ENCODE results near the gene DSTN.
"Not testable (repeated sequence)": the region's sequence is repeated elsewhere in the genome, so short reads cannot be mapped to it uniquely, and the experiment has no call there.

Gene DSTN

GRCh38 chr20:17657079-17657825, 87.4 kb downstream of the DSTN start:
- no peak for DNase-seq (ENCODE audit: low read depth in 1 of 2, low spot score in 1 of 2)
- H3K27ac ChIP-seq (replicated peaks), result no peak overlapping the region
- H3K27me3 ChIP-seq (ENCODE audit: insufficient read depth, poor library complexity, severe bottlenecking), result no peaks in the 10 kb centered on the region
- TF ChIP-seq SPI1 (IDR thresholded peaks at IDR 0.05; ENCODE audit: borderline replicate concordance, low read depth), result no peak
- no peak for TF ChIP-seq REST (IDR thresholded peaks at IDR 0.05; ENCODE audit: insufficient replicate concordance, low read depth)
- no peak for TF ChIP-seq POLR2AphosphoS5 (IDR thresholded peaks at IDR 0.05; ENCODE audit: low read depth)
- TF ChIP-seq CTCF (IDR thresholded peaks at IDR 0.05; ENCODE audit: insufficient read depth, low read length), result no peak
- TF ChIP-seq GABPA (IDR thresholded peaks at IDR 0.05; ENCODE audit: low read depth), result no peak
- H3K4me3 ChIP-seq (replicated peaks; ENCODE audit: insufficient read depth, low read length), result no peak overlapping the region

GRCh38 chr20:17657898-17658647, 88.2 kb downstream of the DSTN start:
- Histone ChIP-seq H3K27me3 (ENCODE audit: insufficient read depth, poor library complexity, severe bottlenecking) (no peaks in the 10 kb centered on the region), H3K4me3 (replicated peaks; ENCODE audit: insufficient read depth, low read length) (no peak overlapping the region), H3K27ac (replicated peaks) (no peak overlapping the region)
- TF ChIP-seq GABPA (IDR thresholded peaks at IDR 0.05; ENCODE audit: low read depth) (no peak), REST (IDR thresholded peaks at IDR 0.05; ENCODE audit: insufficient replicate concordance, low read depth) (no peak), SPI1 (IDR thresholded peaks at IDR 0.05; ENCODE audit: borderline replicate concordance, low read depth) (no peak), POLR2AphosphoS5 (IDR thresholded peaks at IDR 0.05; ENCODE audit: low read depth) (no peak), CTCF (IDR thresholded peaks at IDR 0.05; ENCODE audit: insufficient read depth, low read length) (no peak)
- DNase-seq (ENCODE audit: low read depth in 1 of 2, low spot score in 1 of 2), result no peak

- TF ChIP-seq REST (IDR thresholded peaks at IDR 0.05; ENCODE audit: insufficient replicate concordance, low read depth) (no peak), SPI1 (IDR thresholded peaks at IDR 0.05; ENCODE audit: borderline replicate concordance, low read depth) (no peak)
- H3K4me3 ChIP-seq (replicated peaks; ENCODE audit: insufficient read depth, low read length), result no peak overlapping the region
- no peak overlapping the region for H3K27ac ChIP-seq (replicated peaks)
- no peak for DNase-seq (ENCODE audit: low read depth in 1 of 2, low spot score in 1 of 2)
- H3K27me3 ChIP-seq (ENCODE audit: insufficient read depth, poor library complexity, severe bottlenecking), result no peaks in the 10 kb centered on the region
These were observed 88.7 kb downstream of the DSTN start for GRCh38 chr20:17658648-17658993.

- H3K27me3 ChIP-seq (ENCODE audit: insufficient read depth, poor library complexity, severe bottlenecking); H3K27ac ChIP-seq (replicated peaks); DNase-seq (ENCODE audit: low read depth in 1 of 2, low spot score in 1 of 2); H3K4me3 ChIP-seq (replicated peaks; ENCODE audit: insufficient read depth, low read length): not testable (repeated sequence)
These were observed 89.5 kb downstream of the DSTN start for GRCh38 chr20:17659344-17659743.

All from HL-60 (cell line).